GM10248 (cell line): Measurements from ENCODE around the gene MAGEA10.
"Not testable (repeated sequence)": the region's sequence is repeated elsewhere in the genome, so short reads cannot be mapped to it uniquely, and the experiment has no call there.

ENCODE experiments used
- CTCF ChIA-PET: fragments of 300-600 bp; sonication (Branson Sonifier 250); formaldehyde crosslinking; extraction: SDS; loops from one replicate; lab custom pipeline; 2021; ENCODE audit warnings: antibody characterized with exemption; lab: Yijun Ruan, JAX
- POLR2A ChIA-PET: fragments of 350-650 bp; sonication (Branson Sonifier 250); formaldehyde crosslinking; extraction: SDS; loops from one replicate; lab custom pipeline; 2020; ENCODE audit warnings: antibody characterized with exemption; lab: Yijun Ruan, JAX
- DNase-seq: peaks from one replicate; pipeline ENCODE4 v3.0.0; 2012; ENCODE audit errors: extremely low spot score
- CTCF ChIP-seq: IDR thresholded peaks from 2 replicates; pipeline ENCODE4 v1.5.1; 2012; ENCODE audit warnings: mild to moderate bottlenecking, low read depth; ENCODE audit errors: extremely low read depth, missing control alignments, control extremely low read depth

The MAGEA10 gene

GRCh38 chrX:152138388-152138784 lies at the start of gene MAGEA10:
Gene MAGEA10, minus strand, starts transcription at chrX:152138577. Its CDS starts 2,957 bp downstream, at chrX:152135620.
- POLR2A ChIA-PET = no interaction called here
- no peak for DNase-seq

GRCh38 chrX:152177497-152178269 lies 39.3 kb upstream of the MAGEA10 start:
- TF ChIP-seq CTCF = no peak
- ChIA-PET CTCF (no interaction called here), POLR2A (no interaction called here)
- no peak for DNase-seq

More at GRCh38 chrX:152138388-152138784, at the start of gene MAGEA10:
- CTCF ChIA-PET = no interaction called here
- TF ChIP-seq CTCF = no peak

- TF ChIP-seq CTCF = no peak
- CTCF ChIA-PET = no interaction called here
- DNase-seq = no peak
- POLR2A ChIA-PET = no interaction called here
Measured at GRCh38 chrX:152177052-152177451, 38.7 kb upstream of the MAGEA10 start.

- DNase-seq, CTCF ChIA-PET, POLR2A ChIA-PET: not testable (repeated sequence)
Measured at GRCh38 chrX:152175892-152176291, 37.5 kb upstream of the MAGEA10 start.

- POLR2A ChIA-PET, CTCF ChIA-PET: not testable (repeated sequence)
Measured at GRCh38 chrX:152173923-152174322, 35.5 kb upstream of the MAGEA10 start.

GRCh38 chrX:152170621-152171020 lies 32.2 kb upstream of the MAGEA10 start:
- ChIA-PET CTCF (no interaction called here), POLR2A (no interaction called here)
- DNase-seq = no peak
- no peak for TF ChIP-seq CTCF

More at GRCh38 chrX:152173923-152174322, 35.5 kb upstream of the MAGEA10 start:
- DNase-seq = not testable (repeated sequence)

GRCh38 chrX:152165033-152165743 lies 26.8 kb upstream of the MAGEA10 start:
- no peak for TF ChIP-seq CTCF
- ChIA-PET POLR2A (no interaction called here), CTCF (interaction anchor here (1.7 kb wide), 1 partner anchor 15 kb away, joined by 4 read pairs; no protein-coding TSS in a partner anchor)
- DNase-seq = no peak
